Frontal cortex (tissue), 4 donors: ENCODE results near the gene VPS41. TPM values are rescaled to one million over a fixed set of nuclear protein-coding genes. Genes with fewer than 3 reads are reported as not detected.

Experiments used
- DNase-seq, 2 donors: peaks; one replicate each; pipeline ENCODE4 v3.0.0; 2012; ENCODE audit warnings: low spot score in 2 of 2
- FAIRE-seq: peaks from 2 replicates; lab custom pipeline; 2012; peaks lifted over from hg19 to GRCh38; lab: Jason Lieb, UNC
- total RNA-seq: library from RNA; depleted of rRNA; stranded (reverse); fragments of >200 nt; gene quantifications from one replicate; pipeline ENCODE4 v1.2.3, GENCODE V29; 2014
- donor health status: control.
- donor health status: control.
- donor health status: control.

VPS41 gene
- total RNA-seq, 1 donor from 2014 or later: 103 TPM

GRCh38 chr7:38907766-38908165 is 1.2 kb downstream of the VPS41 start:
- no peak for FAIRE-seq

GRCh38 chr7:38907066-38907465 is 1.9 kb downstream of the VPS41 start:
- DNase-seq: no peak
- FAIRE-seq: no peak

More at GRCh38 chr7:38907766-38908165, 1.2 kb downstream of the VPS41 start:
- no peak for DNase-seq

GRCh38 chr7:38905056-38905759 is 3.8 kb downstream of the VPS41 start:
- FAIRE-seq (no peak), DNase-seq (no peak)

- FAIRE-seq: no peak
- DNase-seq: no peak
Measured at GRCh38 chr7:38903057-38903456, 5.9 kb downstream of the VPS41 start.

- DNase-seq: no peak
- FAIRE-seq: no peak
Measured at GRCh38 chr7:38902449-38902848, 6.5 kb downstream of the VPS41 start.

GRCh38 chr7:38893061-38893460 is 15.9 kb downstream of the VPS41 start:
- DNase-seq (no peak), FAIRE-seq (no peak)

- FAIRE-seq (no peak), DNase-seq (no peak)
Measured at GRCh38 chr7:38890597-38890996, 18.4 kb downstream of the VPS41 start.

GRCh38 chr7:38889872-38890432 is 19.0 kb downstream of the VPS41 start:
- no peak for DNase-seq
- no peak for FAIRE-seq

GRCh38 chr7:38889079-38889478 is 19.9 kb downstream of the VPS41 start:
- FAIRE-seq (no peak), DNase-seq (no peak)

- DNase-seq: no peak
- no peak for FAIRE-seq
Measured at GRCh38 chr7:38886265-38886664, 22.7 kb downstream of the VPS41 start.

- FAIRE-seq (no peak), DNase-seq (no peak)
Measured at GRCh38 chr7:38883706-38884105, 25.3 kb downstream of the VPS41 start.

GRCh38 chr7:38881947-38882684 is 26.9 kb downstream of the VPS41 start:
- FAIRE-seq: no peak
- DNase-seq: no peak

GRCh38 chr7:38881015-38881414 is 28.0 kb downstream of the VPS41 start:
- DNase-seq (no peak), FAIRE-seq (no peak)

GRCh38 chr7:38880454-38880853 is 28.5 kb downstream of the VPS41 start:
- no peak for FAIRE-seq
- peak in 1 of 2 donors; percentile 13 for DNase-seq

GRCh38 chr7:38880035-38880434 is 29.0 kb downstream of the VPS41 start:
- FAIRE-seq (no peak), DNase-seq (no peak)

- FAIRE-seq (no peak), DNase-seq (no peak)
Measured at GRCh38 chr7:38878694-38879457, 30.1 kb downstream of the VPS41 start.

GRCh38 chr7:38873433-38873832 is 35.6 kb downstream of the VPS41 start:
- DNase-seq (no peak), FAIRE-seq (no peak)

- DNase-seq: no peak
- no peak for FAIRE-seq
Measured at GRCh38 chr7:38872202-38872601, 36.8 kb downstream of the VPS41 start.

GRCh38 chr7:38870147-38870546 is 38.8 kb downstream of the VPS41 start:
- no peak for DNase-seq
- FAIRE-seq: no peak

- FAIRE-seq (no peak), DNase-seq (no peak)
Measured at GRCh38 chr7:38863601-38864291, 45.2 kb downstream of the VPS41 start.
